ENCODE data around the gene EAF1. TPM values are rescaled to one million over a fixed set of nuclear protein-coding genes. Genes with fewer than 3 reads are reported as not detected.

Gene EAF1
- total RNA-seq, 1 experiment from 2014 or later, result 32.1 TPM

DNA sequence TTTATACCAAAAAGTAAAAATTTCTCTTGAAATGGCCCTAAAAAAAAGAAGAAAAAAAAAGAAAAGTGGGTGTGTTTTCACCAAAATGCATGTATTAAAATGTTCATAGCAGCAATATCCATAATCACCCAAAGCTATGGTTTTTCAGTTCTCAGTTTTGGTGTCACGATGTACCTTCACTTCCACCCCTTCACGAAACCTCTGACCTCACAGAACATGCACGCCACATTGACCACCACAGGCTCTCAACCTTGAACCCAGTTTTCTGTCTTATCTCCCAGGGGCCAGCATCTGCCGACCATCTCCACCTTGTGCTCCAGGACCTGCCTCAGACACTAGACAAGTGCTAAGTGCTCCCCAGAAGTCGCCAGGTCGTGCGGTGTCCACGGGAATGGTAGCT lies 63.7 kb downstream of the EAF1 start (continued):
- TF ChIP-seq, protein P1, sequence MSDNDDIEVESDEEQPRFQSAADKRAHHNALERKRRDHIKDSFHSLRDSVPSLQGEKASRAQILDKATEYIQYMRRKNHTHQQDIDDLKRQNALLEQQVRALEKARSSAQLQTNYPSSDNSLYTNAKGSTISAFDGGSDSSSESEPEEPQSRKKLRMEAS (IDR thresholded peaks at IDR 0.05), result no peak
- TF ChIP-seq POLR2A (IDR thresholded peaks at IDR 0.05; ENCODE audit: borderline replicate concordance, extremely low read depth, insufficient read depth, insufficient read length) (no peak), SRF (IDR thresholded peaks at IDR 0.05; ENCODE audit: low read depth) (no peak), JUND (IDR thresholded peaks at IDR 0.05) (no peak), ZFX (IDR thresholded peaks at IDR 0.05) (no peak), ZNF274 (IDR thresholded peaks at IDR 0.05; ENCODE audit: low read depth, low read length) (no peak), SP1 (IDR thresholded peaks at IDR 0.05; ENCODE audit: low read depth) (no peak), EGR1 (IDR thresholded peaks at IDR 0.05; ENCODE audit: low read depth) (no peak)

Other genes with a start within 250 kb of the EAF1 start
- 27.7 TPM for gene CAPN7, start 221.4 kb upstream of the EAF1 start, total RNA-seq (2021; ENCODE audit: unreplicated experiment)
- 13.9 TPM for gene SH3BP5, start 95.0 kb upstream of the EAF1 start, total RNA-seq (2021; ENCODE audit: unreplicated experiment)
- gene METTL6, start 54 bp upstream of the EAF1 start, total RNA-seq (2021; ENCODE audit: unreplicated experiment), result 14.7 TPM
- gene COLQ, start 94.1 kb downstream of the EAF1 start, total RNA-seq (2021; ENCODE audit: unreplicated experiment), result 1.9 TPM
- 20.5 TPM for gene HACL1, start 174.0 kb downstream of the EAF1 start, total RNA-seq (2021; ENCODE audit: unreplicated experiment)
- gene BTD, start 174.1 kb downstream of the EAF1 start, total RNA-seq (2021; ENCODE audit: unreplicated experiment), result 5.0 TPM

All from HCT116 (cell line).